B cell (primary cell): ENCODE data around the gene TRIP13.

ENCODE experiments used
- EZH2 ChIP-seq: IDR thresholded peaks from 2 replicates; pipeline ENCODE4 v1.6.1; 2012; ENCODE audit warnings: borderline replicate concordance, low read depth, mild to moderate bottlenecking, moderate library complexity, low read length; ENCODE audit not compliant: insufficient read depth, poor library complexity, severe bottlenecking
- TF ChIP-seq, protein P1 (sequence below): fragments of 200-600 bp; IDR thresholded peaks from one replicate; pipeline ENCODE4 v1.8.0; 2022; ENCODE audit warnings: antibody characterized with exemption, mild to moderate bottlenecking

- TF ChIP-seq, protein P1, sequence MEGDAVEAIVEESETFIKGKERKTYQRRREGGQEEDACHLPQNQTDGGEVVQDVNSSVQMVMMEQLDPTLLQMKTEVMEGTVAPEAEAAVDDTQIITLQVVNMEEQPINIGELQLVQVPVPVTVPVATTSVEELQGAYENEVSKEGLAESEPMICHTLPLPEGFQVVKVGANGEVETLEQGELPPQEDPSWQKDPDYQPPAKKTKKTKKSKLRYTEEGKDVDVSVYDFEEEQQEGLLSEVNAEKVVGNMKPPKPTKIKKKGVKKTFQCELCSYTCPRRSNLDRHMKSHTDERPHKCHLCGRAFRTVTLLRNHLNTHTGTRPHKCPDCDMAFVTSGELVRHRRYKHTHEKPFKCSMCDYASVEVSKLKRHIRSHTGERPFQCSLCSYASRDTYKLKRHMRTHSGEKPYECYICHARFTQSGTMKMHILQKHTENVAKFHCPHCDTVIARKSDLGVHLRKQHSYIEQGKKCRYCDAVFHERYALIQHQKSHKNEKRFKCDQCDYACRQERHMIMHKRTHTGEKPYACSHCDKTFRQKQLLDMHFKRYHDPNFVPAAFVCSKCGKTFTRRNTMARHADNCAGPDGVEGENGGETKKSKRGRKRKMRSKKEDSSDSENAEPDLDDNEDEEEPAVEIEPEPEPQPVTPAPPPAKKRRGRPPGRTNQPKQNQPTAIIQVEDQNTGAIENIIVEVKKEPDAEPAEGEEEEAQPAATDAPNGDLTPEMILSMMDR, result no peak
- no peak for TF ChIP-seq EZH2
Measured at GRCh38 chr5:963310-963672, 70.6 kb downstream of the TRIP13 start.
